CD4-positive, alpha-beta T cell treated with Interferon alpha-2 for 1 hour (primary cell): ENCODE measurements around the gene ZNF106.

ENCODE experiments used
- DNase-seq, 2 donors: peaks; one replicate each; pipeline ENCODE4 v3.0.0-alpha.2; 2020 to 2022

ZNF106 gene

GRCh38 chr15:42404461-42405235 lies 86.3 kb downstream of the ZNF106 start:
- DNase-seq, result no peak

- no peak for DNase-seq
These were observed 87.6 kb downstream of the ZNF106 start for GRCh38 chr15:42403389-42403788.

DNA sequence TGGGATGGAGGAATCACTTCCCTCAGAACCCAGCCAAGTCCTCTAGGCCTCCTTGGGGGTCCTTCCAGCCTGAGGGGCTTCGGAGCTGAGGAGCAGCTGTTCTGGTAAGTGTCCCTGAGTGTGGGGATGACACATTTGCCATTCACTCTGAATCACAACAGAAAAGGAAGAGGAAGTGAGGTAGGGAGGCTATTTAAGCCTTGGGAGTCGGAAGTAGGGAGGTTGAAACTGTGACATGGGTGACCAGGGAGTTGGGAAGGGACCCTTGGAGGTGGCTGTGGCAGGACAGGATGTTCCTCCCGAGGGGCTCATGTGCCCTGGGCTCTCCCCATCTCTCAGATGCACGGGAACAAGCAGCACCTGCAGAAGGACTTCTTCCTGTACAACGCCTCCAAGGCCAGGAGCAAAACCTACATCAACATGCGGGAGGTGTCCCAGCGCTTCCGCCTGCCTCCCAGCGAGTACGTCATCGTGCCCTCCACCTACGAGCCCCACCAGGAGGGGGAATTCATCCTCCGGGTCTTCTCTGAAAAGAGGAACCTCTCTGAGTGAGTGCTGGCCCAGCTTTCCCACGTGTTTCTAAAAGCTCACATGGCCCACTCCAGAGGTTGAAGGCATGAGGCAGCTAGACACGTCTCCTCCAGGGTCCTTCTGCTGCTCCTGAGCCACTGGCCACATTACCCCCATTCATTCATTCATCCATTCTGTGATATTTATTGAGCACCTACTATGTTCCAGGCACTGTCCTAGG lies 88.3 kb downstream of the ZNF106 start:
- DNase-seq, result no peak

DNA sequence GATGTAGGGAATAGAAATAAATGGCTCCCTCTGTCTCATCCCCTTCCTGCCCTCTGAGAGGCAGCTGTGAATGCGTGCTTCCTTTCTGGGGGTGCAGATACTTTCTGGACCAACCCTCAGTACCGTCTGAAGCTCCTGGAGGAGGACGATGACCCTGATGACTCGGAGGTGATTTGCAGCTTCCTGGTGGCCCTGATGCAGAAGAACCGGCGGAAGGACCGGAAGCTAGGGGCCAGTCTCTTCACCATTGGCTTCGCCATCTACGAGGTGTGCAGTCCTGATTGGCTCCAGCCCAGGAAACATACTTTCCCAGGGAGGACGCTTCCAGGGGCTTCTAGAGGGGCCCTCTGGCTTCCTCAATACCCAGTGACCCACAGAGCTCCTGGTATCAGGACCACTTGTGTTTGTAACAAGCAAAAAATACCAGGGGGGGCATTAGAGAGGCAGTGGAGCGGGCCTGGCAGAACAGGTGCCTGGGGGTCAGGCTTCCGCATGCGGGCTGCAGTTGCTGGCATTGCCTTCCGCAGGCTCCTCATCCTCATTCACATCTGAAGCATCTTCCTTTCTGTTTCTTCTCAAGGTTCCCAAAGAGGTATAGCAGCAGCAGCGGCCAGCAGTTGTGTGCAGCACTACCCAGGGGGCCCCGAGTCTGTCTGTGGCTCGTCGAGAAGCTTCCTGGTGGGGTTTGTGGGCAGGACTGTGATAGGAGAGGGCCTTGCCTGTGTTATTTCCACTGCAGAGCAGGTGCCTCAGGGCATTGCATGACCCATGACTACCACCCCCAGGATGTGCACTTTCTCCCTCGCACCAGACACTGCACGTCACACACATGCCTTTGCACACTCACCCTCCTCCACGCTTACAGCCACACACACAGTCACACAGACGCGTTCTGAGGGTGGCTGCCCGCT lies 89.1 kb downstream of the ZNF106 start:
- peak in 1 of 2 donors; percentile 16 for DNase-seq

DNA sequence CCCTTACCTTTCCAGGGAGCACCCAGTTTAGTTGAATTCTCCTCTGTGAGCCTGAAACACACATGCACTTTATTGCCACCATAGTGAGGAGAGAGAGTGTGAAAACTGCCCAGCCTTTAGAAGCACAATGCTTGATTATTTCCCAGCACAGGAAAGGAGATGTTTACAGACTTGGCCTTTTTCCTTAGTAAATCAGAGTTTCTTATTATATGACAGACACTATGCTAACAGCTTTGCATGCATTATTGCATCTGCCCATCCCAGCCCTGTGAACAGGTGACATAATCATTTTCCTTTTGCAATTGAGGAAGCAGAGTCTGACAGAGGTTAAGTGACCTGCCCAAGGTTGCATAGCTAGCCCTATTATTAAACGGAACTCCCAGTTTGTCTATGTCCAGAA lies 95.1 kb downstream of the ZNF106 start:
- no peak for DNase-seq

- no peak for DNase-seq
These were observed 96.8 kb downstream of the ZNF106 start for GRCh38 chr15:42394106-42394505.

DNA sequence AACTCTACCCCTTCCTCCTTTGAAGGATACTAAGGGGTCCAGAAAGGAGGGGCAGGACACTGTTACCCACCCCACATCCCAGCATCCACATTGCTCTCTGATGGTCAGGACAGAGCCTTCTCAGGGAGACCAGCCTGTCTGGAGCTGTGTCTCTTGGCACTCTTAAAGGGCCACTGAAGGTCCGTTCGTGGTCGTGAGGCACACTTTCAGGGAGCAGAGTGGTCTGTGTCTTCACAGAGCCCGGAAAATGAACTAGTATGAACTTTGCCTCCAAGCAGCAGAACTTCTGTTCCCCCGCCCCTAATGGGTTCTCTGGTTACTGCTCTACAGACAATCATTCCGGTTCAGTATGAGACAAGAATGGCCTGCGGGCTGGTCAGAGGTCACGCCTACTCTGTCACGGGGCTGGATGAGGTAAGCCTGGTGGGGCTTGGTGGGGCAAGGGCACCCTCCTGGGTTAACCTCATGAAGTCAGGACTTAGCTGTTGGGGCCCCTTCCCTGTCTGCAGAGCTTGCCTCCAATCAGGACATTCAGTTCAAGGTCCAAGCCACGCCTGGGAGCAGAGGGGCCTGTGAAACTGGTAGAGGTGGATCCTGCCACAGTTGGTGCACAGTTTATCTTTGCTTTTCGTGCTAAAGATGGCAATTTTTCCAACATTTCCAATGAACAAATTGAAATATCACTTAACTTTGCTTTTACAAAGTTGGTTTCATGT lies 98.5 kb downstream of the ZNF106 start:
- DNase-seq, result no peak

DNA sequence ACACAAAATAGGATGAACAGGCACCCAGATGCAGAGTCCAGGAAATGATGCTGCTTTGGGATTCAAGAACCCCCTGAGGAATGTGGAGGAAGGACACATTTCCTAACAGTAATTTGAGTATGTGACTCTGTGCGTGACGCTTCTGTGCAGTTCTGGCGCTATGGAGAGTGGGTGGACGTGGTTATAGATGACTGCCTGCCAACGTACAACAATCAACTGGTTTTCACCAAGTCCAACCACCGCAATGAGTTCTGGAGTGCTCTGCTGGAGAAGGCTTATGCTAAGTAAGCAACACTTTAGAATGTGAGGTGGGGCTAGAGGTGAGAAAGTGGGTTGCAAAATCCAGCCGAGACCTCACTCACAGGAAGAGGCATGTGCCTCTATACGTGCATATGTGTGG lies 103.3 kb downstream of the ZNF106 start:
- no peak for DNase-seq

GRCh38 chr15:42385980-42386700 lies 104.8 kb downstream of the ZNF106 start:
- DNase-seq, result no peak

- DNase-seq, result peak in 1 of 2 donors; percentile 18
These were observed 105.5 kb downstream of the ZNF106 start for GRCh38 chr15:42385206-42385979.

DNA sequence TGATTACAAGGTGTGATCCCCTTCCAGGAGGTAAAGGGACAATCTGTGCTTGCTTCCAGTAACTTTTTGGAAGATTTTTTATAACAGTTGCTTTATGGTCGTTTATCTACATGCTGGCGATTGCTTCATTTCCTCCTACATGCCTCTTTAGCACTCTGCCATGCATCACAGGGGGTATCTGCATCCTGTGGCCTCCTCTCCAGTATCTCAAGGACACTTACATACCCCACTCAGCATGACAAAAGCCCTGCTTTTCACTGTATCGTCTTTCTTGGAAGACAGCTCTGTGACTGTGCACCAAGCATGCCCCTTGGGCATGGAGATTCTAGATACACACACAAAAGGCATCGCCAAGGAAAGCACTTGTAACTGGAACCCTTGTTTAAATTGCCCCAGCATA lies 106.3 kb downstream of the ZNF106 start:
- no peak for DNase-seq

DNA sequence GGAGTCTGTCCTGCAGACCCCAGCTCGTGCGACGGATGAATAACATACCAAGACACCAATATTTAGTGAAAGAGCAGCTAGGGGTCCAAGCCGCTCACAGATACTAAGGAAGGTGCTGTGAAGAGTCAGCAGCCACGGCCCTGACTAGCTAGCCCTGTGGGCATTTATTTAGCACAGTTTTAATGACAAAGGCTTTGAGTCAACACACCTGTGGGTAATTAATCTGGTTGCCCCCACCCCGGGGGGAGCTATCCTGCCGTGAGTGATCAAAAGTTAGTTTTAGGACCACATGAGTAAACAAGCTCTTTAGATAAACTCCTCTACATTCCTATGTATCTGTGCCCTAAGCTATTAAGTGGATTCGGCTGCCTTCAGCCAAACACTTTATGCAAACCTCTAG lies 112.9 kb downstream of the ZNF106 start:
- DNase-seq, result no peak

DNA sequence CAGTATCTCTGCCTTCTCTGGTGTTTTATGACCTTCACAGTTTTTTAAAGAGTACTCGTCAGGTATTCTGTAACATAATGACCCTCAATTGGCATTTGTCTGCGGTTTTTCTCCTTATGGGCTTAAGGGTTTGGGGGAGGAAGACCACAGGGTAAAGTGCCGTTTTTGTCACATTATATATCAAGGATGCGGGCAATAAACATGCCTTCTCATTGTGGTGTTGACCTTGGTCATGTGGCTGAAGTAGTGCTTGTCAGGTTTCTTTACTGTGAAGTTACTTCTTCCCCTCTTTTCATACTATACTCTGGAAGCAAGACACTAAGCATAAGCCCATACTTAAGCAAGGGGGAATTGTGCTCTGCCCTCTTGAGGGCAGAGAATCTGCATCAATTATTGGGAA lies 115.0 kb downstream of the ZNF106 start:
- no peak for DNase-seq

DNA sequence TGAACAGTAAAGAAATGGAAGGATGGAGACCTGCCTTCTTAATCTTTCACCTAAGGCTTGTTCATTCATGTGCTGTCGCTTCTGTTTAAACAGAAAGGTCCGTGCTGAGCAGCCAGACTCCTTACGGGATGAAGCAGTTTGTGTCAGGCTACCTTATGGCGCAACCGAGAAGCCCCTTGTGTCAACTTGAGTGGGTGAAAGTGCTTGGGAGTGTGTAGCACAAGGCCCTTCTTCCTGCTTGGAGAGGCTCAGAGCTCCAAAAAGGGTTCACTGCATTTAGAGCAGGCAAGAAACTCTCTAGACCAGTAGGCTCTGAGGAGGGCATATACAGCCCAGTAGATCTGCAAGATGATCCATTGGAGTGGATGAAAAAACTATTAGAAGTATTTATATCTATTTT lies 115.7 kb downstream of the ZNF106 start:
- DNase-seq, result no peak

DNA sequence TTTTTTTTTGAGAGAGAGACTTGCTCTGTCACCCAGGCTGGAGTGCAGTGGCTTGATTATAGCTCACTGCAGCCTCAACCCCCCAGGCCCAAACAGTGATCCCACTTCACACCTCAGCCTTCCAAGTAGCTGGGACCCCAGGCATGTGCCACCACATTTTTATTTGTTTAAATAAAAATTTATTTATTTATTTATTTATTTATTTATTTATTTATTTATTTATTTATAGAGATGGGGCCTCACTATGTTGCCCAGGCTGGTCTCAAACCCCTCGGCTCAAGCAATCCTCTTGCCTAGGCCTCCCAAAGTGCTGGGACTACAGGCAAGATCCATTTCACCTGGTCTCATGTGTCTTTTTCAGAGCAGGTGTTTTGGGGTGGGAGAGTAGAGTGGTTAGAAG lies 116.1 kb downstream of the ZNF106 start:
- DNase-seq, result no peak

GRCh38 chr15:42373936-42374335 lies 117.0 kb downstream of the ZNF106 start:
- DNase-seq, result no peak

DNA sequence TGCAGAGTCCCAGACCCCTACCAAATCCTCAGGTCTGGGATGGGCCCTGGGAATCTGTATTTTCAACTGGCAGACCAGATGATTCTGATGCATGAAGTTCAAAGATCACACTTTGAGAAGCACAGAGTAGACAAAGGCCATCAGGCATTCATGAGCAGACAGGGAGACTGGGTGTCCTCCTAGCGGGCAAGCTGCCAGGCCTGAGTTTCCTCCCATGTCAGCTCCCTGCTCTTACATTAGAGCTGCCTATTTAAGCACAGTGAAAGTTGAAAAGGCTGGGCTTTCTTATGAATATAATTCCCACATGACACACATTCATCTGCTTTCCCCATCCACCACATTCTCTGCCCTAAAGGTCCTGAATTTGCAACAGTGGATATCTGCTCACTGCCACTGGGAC lies 117.7 kb downstream of the ZNF106 start:
- no peak for DNase-seq

GRCh38 chr15:42371096-42371495 lies 119.8 kb downstream of the ZNF106 start:
- no peak for DNase-seq

DNA sequence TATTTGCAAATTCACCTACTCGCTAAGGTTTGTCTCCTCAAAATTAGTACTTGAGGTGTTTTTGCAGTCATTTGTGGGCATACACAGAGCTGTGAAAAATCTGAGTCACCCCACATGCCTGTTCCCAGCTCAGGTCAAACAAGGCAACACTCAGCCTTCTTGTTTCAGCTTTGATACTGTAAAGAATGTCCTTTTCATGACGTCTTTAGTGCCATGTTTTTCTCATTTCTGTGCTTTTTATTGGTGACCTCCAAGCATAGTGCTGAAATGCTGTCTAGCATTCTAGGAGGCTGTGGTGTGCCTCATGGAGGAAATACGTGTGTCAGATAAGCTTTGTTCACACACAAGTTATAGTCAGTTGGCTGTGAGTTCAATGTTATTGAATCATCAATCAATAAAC lies 122.8 kb downstream of the ZNF106 start:
- no peak for DNase-seq

GRCh38 chr15:42367041-42367440 lies 123.9 kb downstream of the ZNF106 start:
- DNase-seq, result peak in 1 of 2 donors; percentile 26

DNA sequence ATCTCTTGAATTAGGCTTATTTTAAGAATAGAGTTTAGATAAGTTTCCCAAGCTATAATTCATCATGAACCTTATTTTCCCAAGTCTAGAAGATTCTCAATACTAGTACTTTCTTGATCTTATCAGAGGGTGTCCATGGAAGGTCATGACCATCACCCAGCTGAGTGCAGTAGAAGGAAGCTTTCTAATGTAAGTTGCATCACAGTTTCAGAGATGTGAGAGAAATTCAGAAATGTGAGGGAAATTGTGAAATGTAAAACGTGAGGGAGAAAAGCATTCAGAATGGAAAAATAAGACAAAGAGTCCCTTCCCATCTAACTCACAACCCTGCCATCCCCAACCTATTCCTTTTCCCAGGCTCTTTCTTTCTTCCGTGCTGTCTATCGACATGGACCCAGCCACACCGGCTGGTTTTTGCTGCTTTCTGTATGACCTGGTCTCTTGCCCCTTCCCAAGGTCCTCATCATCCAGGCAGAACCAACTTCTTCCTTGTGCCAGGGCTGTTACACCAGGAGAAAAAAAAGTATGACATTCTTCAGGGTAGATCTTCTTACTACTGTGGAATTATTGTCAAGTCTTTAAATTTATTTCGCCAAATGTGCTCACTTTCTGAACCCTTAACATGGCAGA lies 124.9 kb downstream of the ZNF106 start:
- DNase-seq, result no peak
